DND-41 (cell line): ENCODE results near the gene SH3BGR.

Source experiments
- ATAC-seq: fragments of 200-7000 bp; cut with Tn5 transposase; 3 replicates; pipeline ENCODE4 v1.9.1; 2021; ENCODE audit warnings: low read depth; ENCODE audit not compliant: insufficient read depth
- DNase-seq: peaks from one replicate; pipeline ENCODE4 v3.0.0-alpha.2; 2020
- H2AFZ ChIP-seq: 2 replicates; pipeline ENCODE4 v1.6.0; 2012; ENCODE audit warnings: low read depth, low read length
- H3K27ac ChIP-seq: 2 replicates; pipeline ENCODE4 v1.5.1; 2012; ENCODE audit warnings: low read length, inconsistent platforms
- H3K27me3 ChIP-seq: fragments of 200-600 bp; sonication (generic); 2 replicates; pipeline ENCODE4 v1.6.0; 2012; ENCODE audit warnings: low read length, mild to moderate bottlenecking, inconsistent platforms; ENCODE audit not compliant: insufficient read depth, poor library complexity
- H3K36me3 ChIP-seq: 2 replicates; pipeline ENCODE4 v1.5.1; 2012; ENCODE audit warnings: low read length, inconsistent platforms; ENCODE audit not compliant: insufficient read depth
- H3K4me1 ChIP-seq: 2 replicates; pipeline ENCODE4 v1.5.1; 2012; ENCODE audit warnings: mild to moderate bottlenecking, low read length; ENCODE audit not compliant: insufficient read depth
- H3K4me2 ChIP-seq: 2 replicates; pipeline ENCODE4 v1.6.0; 2012; ENCODE audit warnings: mild to moderate bottlenecking, moderate library complexity, low read length, inconsistent platforms; ENCODE audit not compliant: insufficient read depth
- H3K4me3 ChIP-seq, 2 experiments: fragments of 200-600 bp in 1 of 2; shearing (Covaris generic) in 1 of 2; 2 replicates each; pipeline ENCODE4 v1.5.1; 2012 to 2016; ENCODE audit warnings: inconsistent platforms in 2 of 2, low read length in 2 of 2, mild to moderate bottlenecking in 2 of 2, low read depth in 1 of 2, moderate library complexity in 1 of 2
- H3K79me2 ChIP-seq: 2 replicates; pipeline ENCODE4 v1.6.0; 2012; ENCODE audit warnings: low read length, inconsistent platforms; ENCODE audit not compliant: insufficient read depth
- H3K9ac ChIP-seq: 2 replicates; pipeline ENCODE4 v1.6.0; 2012; ENCODE audit warnings: low read depth, mild to moderate bottlenecking, inconsistent platforms, low read length, moderate library complexity
- H3K9me3 ChIP-seq: 2 replicates; pipeline ENCODE4 v1.5.1; 2012; ENCODE audit warnings: low read length, moderate library complexity, mild to moderate bottlenecking, inconsistent platforms; ENCODE audit not compliant: insufficient read depth, severe bottlenecking
- H4K20me1 ChIP-seq: 2 replicates; pipeline ENCODE4 v1.6.0; 2012; ENCODE audit warnings: low read length; ENCODE audit not compliant: insufficient read depth
- EZH2 ChIP-seq: IDR thresholded peaks from 3 replicates; pipeline ENCODE4 v1.6.1; 2012; ENCODE audit warnings: borderline replicate concordance, low read depth, mild to moderate bottlenecking, moderate library complexity, low read length, inconsistent platforms; ENCODE audit not compliant: severe bottlenecking
- TF ChIP-seq, protein P1 (sequence below): IDR thresholded peaks from 2 replicates; pipeline ENCODE4 v1.5.1; 2012; ENCODE audit warnings: borderline replicate concordance, low read length, moderate library complexity, mild to moderate bottlenecking; ENCODE audit not compliant: poor library complexity, severe bottlenecking; ENCODE audit errors: extremely low read depth

The SH3BGR gene

DNA sequence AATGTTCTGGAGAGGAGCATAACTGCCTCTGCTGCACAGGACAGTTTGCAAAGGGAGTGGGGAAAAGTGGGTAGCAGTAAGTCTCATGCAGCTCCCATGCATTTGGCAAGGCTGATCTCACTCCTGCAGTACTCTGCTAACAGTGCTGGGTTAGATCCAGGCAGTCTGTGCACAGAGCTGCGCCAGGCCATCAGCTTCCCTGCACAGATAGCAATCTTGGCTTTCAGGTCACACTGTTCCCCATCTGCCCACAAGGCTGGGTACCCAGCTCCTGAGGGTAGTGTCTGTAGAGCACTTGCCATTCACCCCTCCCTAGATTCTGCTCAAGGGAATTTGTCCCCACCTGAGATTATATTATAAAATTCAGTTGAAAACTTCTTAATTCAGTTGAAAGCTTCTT lies 72.1 kb downstream of the SH3BGR start:
- no peak for TF ChIP-seq EZH2
- TF ChIP-seq, protein P1, sequence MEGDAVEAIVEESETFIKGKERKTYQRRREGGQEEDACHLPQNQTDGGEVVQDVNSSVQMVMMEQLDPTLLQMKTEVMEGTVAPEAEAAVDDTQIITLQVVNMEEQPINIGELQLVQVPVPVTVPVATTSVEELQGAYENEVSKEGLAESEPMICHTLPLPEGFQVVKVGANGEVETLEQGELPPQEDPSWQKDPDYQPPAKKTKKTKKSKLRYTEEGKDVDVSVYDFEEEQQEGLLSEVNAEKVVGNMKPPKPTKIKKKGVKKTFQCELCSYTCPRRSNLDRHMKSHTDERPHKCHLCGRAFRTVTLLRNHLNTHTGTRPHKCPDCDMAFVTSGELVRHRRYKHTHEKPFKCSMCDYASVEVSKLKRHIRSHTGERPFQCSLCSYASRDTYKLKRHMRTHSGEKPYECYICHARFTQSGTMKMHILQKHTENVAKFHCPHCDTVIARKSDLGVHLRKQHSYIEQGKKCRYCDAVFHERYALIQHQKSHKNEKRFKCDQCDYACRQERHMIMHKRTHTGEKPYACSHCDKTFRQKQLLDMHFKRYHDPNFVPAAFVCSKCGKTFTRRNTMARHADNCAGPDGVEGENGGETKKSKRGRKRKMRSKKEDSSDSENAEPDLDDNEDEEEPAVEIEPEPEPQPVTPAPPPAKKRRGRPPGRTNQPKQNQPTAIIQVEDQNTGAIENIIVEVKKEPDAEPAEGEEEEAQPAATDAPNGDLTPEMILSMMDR: no peak
- H2AFZ ChIP-seq: no peak overlapping the region
- no peaks in the 10 kb centered on the region for H3K4me1 ChIP-seq
- H3K4me3 ChIP-seq: no peak overlapping the region
- ATAC-seq (no peak), DNase-seq (no peak)
- H3K27me3 ChIP-seq: peaks cover 18% of the 10 kb centered on the region
- no peaks in the 10 kb centered on the region for H3K79me2 ChIP-seq
- no peaks in the 10 kb centered on the region for H3K9me3 ChIP-seq
- no peak overlapping the region for H3K4me2 ChIP-seq
- no peaks in the 10 kb centered on the region for H4K20me1 ChIP-seq
- no peak overlapping the region for H3K27ac ChIP-seq
- no peak overlapping the region for H3K9ac ChIP-seq
- H3K36me3 ChIP-seq: no peaks in the 10 kb centered on the region

DNA sequence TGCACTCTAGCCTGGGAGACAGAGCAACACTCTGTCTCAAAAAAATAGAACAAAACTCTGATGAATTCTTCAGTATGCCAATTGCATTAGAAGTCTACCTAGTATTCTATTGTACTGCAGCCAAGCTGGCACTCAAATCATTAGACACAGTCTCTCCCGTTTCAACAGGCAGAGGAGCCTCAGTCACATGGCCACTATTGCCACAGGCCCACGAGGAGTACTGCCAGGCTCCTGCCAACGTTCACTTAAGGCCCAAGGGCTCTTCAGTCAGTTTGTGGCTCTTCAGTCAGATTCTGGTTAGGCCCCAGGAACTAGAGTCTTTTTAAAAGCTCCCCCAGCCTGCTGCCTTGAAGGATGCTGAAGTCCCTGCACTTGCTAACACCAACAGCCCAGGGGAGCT lies 73.4 kb downstream of the SH3BGR start:
- no peaks in the 10 kb centered on the region for H3K79me2 ChIP-seq
- peaks cover 18% of the 10 kb centered on the region for H3K27me3 ChIP-seq
- no peak overlapping the region for H2AFZ ChIP-seq
- no peaks in the 10 kb centered on the region for H4K20me1 ChIP-seq
- no peak for DNase-seq
- H3K36me3 ChIP-seq: no peaks in the 10 kb centered on the region
- no peak for TF ChIP-seq EZH2
- TF ChIP-seq, protein P1: no peak
- H3K9me3 ChIP-seq: no peaks in the 10 kb centered on the region
- H3K4me1 ChIP-seq: no peaks in the 10 kb centered on the region
- H3K9ac ChIP-seq: no peak overlapping the region
- no peak overlapping the region for H3K4me2 ChIP-seq
- no peak overlapping the region for H3K27ac ChIP-seq
- no peak for ATAC-seq
- H3K4me3 ChIP-seq: no peak overlapping the region

DNA sequence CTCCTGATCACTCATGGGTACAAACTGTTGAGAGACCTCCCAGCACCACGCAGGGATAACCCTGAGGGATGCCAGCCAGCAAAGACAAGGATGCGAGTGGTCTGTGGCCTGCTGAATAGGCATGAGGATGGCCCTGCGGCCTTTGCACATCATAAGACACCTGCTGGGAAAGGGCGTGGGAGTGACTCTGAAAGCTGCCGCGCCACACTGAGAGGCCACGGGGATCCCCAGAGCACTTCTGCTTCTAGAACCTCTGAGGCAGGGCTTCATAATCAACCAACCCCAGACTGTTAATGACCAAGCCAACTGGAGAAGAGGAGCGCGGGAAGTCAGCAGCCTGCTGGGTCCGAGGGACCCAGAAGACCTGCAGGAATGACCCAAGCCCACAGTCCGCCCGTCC lies 73.8 kb downstream of the SH3BGR start:
- ATAC-seq (no peak), DNase-seq (no peak)
- H3K9ac ChIP-seq: no peak overlapping the region
- H3K36me3 ChIP-seq: no peaks in the 10 kb centered on the region
- H3K79me2 ChIP-seq: no peaks in the 10 kb centered on the region
- no peaks in the 10 kb centered on the region for H3K4me1 ChIP-seq
- peaks cover 18% of the 10 kb centered on the region for H3K27me3 ChIP-seq
- no peak overlapping the region for H2AFZ ChIP-seq
- no peak overlapping the region for H3K27ac ChIP-seq
- no peak overlapping the region for H3K4me3 ChIP-seq
- H3K9me3 ChIP-seq: no peaks in the 10 kb centered on the region
- H4K20me1 ChIP-seq: no peaks in the 10 kb centered on the region
- TF ChIP-seq, protein P1: no peak
- no peak for TF ChIP-seq EZH2
- no peak overlapping the region for H3K4me2 ChIP-seq

DNA sequence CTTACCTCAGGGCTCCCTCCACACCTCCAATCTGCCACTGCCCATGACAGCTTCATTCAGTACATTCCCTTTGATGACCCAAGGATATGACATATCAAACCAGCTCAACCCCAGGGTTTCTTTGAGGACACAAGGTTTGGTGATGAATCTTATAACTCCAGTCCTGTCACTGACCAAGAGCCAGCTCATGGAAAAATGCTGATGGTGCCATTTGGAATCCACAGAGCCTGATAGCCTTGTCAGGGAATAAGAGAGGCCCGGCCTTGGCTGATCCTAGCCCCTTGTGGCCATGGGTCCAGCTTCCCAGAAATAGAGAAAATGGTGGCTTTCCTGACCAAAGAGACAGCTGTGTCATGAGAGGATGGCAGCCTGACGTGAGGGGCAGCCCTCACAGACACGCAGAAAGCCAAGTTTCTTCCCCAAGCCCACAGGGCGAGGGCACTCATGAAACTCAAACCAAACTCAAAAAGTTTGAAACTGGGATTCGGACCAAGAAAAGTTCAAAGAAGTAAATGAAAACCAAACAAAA lies 75.4 kb downstream of the SH3BGR start:
- no peaks in the 10 kb centered on the region for H3K79me2 ChIP-seq
- no peaks in the 10 kb centered on the region for H3K36me3 ChIP-seq
- H3K9me3 ChIP-seq: no peaks in the 10 kb centered on the region
- H3K9ac ChIP-seq: no peak overlapping the region
- no peaks in the 10 kb centered on the region for H4K20me1 ChIP-seq
- no peak for ATAC-seq
- H3K4me1 ChIP-seq: no peaks in the 10 kb centered on the region
- TF ChIP-seq, protein P1: no peak
- no peak for TF ChIP-seq EZH2
- no peak overlapping the region for H2AFZ ChIP-seq
- DNase-seq: no peak
- no peak overlapping the region for H3K4me3 ChIP-seq
- H3K27me3 ChIP-seq: peaks cover 18% of the 10 kb centered on the region
- no peak overlapping the region for H3K27ac ChIP-seq
- no peak overlapping the region for H3K4me2 ChIP-seq
